HG03442 (cell line): ENCODE measurements around the gene ATG4B.
"Not testable (repeated sequence)": the region's sequence is repeated elsewhere in the genome, so short reads cannot be mapped to it uniquely, and the experiment has no call there.

ENCODE experiments used
- ATAC-seq: cut with Tn5 transposase; IDR thresholded peaks from one replicate; pipeline ENCODE4 v1.9.1; 2021; ENCODE audit warnings: mild to moderate bottlenecking, moderate library complexity; ENCODE audit not compliant: unreplicated experiment

Gene ATG4B

DNA sequence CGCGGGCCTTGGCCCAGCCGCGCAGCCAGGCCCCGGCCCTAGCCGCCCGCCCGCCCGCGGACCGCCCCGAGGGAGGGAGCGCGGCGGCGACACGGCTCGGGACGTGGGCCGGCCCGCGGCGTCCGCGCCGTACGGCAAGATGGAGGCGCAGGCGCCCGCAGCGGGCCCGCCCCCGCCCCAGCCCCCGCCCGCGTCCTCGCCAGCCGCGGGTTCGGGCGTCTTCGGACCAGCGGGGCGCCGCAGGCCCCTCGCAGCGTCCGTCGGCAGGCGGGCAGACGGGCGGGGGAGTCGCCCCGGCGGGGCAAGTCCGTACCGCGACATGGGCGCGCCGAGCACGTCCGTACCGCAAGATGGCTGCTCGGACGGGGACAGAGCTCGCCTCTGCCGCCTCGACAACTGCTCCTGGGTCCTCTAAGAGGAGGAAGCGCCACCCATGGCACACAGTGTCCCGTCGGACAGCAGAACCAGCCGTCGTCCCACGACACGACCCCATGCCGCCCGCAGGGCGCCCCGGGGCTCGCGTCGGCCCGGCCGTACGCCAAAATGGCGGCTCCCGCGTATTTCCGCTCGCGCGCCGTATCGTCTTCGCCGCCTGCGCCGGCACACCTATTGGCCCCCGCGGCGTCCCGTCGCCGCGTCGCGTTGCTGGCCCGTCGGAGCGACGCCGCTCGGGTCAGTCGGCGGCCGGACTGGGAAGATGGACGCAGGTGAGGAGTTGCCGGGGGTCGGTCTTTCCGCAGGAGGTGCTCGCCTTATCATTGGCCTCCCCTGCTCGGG, at the start of gene ATG4B, which contains the start of gene THAP4:
Gene ATG4B (plus strand): TSS at position 676 of the 777 bp plus-strand sequence. CDS start 22 bp downstream, at position 698.
Gene THAP4 (minus strand): TSS at position 141 of the 777 bp plus-strand sequence. CDS start 141 bp downstream, outside the sequence.
- peak; percentile 61 for ATAC-seq

DNA sequence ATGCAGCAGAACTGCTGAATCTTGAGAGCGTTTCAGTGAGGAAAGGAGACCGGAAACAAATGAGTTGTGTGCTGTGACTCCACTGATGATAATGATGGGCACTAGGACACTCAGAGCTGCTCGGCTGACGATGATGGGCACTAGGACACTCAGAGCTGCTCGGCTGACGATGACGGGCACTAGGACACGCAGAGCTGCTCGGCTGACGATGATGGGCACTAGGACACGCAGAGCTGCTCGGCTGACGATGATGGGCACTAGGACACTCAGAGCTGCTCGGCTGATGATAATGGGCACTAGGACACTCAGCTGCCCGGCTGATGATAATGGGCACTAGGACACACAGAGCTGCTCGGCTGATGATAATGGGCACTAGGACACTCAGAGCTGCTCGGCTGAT, 47.6 kb upstream of the ATG4B start:
- not testable (repeated sequence) for ATAC-seq

DNA sequence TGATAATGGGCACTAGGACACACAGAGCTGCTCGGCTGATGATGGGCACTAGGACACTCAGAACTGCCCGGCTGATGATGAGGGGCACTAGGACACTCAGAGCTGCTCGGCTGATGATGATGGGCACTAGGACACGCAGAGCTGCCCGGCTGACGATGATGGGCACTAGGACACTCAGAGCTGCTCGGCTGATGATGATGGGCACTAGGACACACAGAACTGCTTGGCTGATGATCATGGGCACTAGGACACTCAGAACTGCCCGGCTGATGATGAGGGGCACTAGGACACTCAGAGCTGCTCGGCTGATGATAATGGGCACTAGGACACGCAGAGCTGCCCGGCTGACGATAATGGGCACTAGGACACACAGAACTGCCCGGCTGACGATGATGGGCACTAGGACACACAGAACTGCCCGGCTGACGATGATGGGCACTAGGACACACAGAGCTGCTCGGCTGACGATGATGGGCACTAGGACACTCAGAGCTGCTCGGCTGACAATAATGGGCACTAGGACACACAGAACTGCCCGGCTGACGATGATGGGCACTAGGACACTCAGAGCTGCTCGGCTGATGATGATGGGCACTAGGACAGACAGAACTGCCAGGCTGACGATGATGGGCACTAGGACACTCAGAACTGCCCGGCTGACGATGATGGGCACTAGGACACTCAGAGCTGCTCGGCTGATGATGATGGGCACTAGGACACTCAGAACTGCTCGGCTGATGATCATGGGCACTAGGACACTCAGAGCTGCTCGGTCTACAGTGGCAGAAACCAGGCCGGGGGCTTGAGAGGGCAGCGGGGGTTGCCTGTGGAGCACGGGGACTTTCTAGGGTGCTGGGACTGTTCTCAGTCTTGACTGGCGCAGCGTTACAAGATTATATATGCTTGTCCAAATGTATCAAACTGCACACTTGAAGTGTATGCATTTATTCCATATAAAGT, 46.7 kb upstream of the ATG4B start:
- not testable (repeated sequence) for ATAC-seq

DNA sequence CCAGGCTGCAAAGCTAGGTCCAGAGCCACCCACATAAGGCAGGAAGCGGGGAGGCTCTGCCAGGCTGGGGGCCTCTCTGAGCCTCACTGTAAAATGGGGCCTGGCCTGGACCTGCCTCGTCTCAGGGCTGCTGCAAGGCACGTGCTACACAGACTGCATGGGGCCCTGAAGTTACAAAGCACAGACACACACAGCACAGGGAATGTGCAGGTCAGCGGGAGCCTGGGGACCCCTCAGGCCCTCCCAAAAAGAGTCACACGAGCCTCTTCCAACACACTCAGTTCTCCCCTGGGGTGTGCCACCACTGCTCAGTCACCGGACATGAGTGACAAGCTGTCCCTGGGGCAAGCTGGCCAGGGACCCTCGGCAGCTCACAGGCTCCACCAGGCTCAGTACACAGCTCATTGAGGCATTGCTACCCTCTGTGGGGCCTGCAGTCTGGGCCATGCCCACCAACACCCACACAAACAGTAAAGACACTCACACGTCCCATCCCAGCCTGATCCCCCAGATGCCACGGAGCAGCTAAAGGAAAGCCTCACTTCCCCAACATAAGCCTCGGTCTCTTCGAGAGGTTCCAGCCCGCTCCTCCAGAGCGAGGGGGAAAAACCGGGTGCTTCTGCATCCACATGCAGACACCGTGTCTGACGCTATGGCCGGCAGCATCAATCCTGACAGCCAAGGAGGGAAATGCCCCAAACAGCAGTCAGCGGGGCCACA, 45.2 kb upstream of the ATG4B start:
- no peak for ATAC-seq

DNA sequence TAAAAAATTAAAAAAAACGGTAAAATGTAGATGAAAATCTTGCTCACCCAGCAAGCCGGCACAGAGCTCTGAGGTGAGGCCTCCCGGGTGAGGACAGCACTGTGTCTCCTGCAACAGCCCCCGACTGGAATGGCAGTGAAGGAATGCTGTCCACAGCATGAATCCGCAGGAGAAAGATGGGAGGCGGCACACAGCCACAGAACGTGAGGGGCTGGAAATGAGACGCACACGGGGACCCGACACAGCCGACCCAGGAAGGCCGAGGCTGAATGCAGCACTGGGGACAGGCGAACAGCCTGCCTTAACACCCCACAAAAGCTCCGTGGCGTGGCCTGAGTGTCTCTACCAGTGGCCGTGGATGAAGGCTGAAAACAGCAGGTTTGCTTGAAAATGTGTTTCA, 44.2 kb upstream of the ATG4B start:
- no peak for ATAC-seq

DNA sequence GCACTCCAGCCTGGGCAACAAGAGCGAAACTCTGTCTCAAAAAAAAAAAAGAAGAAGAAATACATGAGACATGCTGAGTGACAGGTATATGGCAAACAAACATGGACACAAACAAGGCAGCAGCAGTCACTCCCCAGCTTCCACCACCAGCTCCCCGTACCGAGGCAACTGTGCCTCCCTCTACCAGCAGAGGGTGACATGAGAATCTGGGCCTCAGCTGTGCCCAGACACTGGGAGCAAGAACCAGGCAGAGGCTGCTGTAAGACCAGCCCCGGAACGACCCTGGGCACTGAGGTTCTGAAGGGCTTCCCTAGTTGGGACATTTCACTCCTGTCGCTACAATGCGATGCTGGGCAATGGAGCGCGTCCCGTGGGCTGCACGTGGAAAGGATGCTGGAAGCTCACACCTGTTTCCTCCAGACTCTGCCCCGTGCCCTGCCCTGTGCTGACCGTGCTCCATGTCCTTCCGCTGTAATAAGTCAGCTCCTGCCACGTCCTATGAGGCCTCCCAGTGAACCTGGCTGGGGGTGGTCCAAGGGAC, 41.8 kb upstream of the ATG4B start:
- no peak for ATAC-seq

DNA sequence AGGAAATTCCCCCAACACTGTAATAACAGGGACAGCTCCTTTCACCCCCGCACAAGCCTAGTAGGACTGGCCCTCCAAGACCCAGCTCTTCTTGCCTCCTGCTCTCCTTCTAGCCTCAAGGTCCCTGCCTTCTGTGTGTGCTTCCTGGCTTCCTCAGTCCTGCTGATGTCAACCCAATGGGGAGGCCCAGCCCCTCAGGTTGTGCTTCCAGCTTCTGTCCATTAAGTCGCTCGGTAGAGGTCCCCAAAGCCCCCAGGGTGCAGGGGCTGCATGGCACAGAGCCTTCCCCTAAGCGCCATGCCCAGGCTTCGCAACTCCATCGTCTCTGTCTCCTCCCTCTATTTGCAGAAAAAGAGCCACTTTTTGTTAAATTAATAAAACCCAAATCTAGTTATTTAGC, 39.9 kb upstream of the ATG4B start:
- ATAC-seq: no peak

DNA sequence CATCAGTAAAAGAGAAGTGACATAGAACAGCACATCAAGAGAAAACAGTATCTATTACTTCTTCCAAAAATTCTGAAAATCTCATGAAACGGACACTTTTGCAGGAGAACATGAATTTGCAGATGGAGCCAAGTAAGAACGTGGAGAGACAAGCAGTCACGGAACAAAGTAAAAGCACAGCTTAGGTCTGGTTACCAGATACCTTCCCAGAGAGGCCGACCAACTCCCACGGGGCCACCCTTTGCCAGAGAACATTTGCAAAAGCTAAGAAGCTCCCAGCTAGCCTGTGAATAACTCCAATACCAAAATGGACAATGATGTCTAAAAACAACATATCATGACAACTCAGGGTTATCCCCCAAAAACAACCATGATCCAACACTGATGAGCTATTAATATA, 39.4 kb upstream of the ATG4B start:
- ATAC-seq: no peak

DNA sequence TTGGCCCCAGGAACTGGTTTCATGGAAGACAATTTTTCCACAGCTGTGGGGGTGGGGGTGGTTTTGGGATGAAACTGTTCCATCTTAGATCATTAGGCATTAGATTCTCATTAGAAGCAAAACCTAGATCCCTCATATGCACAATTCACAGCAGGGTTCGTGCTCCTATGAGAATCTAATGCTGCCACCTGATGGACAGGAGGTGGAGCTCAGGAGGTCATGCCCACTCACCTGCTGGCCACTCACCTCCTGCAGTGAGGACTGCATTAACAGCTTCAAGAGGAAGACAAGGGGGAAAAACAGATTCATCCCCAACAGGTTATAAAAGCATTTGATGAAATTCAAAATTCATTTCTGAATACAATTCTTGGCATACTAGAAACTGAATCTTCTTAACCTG, 39.0 kb upstream of the ATG4B start:
- ATAC-seq: no peak

DNA sequence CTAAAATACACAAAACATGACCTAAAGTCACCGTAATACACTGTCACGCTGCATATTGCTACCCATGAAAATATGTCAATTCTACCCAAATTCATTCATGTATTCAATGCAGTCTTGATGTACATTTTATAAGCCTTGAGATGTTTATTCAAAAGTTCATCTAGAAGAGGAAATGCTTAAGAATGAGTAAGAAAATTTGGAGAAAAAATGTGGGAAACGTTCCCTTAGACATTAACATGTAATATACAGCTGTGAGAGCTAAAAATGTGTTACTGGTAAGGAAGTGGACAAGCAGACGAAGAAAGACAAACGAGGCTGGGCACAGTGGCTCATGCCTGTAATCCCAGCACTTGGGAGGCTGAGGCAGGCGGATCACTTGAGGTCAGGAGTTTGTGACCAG, 37.9 kb upstream of the ATG4B start:
- ATAC-seq: no peak

DNA sequence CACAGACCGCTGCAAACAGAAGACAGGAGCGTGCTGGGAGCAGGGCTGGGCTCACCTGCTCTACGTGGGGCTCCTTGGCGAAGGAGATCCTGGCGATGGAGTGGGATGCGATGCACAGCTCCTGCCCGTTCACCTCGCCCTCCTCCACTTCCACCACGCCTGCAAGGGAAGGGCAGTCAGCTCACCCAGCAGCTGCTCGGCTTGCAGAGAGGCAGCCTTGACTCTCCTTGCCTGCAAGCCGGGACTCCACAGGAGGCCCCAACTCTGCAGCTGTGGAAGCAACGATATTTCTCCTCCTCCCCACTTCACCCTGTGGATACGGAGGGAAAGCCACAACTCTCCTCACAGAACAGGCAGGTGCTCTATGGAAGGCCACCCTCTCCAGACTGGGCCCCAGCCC, 35.7 kb upstream of the ATG4B start:
- ATAC-seq: no peak

DNA sequence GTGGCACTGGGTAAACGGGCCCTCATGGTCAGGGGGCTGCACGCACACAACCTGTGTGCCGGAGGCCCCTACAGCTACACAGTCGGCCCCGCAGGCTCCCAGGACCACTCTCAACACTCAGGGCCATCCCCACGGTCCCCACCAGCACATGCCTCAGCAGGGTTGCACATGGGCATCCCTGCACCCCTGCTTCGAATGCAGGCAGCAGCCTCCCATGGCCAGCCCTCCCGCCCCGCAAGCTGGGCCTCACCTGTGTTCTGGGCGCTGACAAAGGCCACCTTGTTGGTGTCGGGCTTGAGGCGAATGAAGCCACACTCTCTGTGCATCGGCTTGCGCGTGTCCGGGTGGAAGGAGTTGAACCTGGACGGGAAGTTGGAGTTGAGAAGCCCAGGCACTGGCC, 34.8 kb upstream of the ATG4B start:
- no peak for ATAC-seq

DNA sequence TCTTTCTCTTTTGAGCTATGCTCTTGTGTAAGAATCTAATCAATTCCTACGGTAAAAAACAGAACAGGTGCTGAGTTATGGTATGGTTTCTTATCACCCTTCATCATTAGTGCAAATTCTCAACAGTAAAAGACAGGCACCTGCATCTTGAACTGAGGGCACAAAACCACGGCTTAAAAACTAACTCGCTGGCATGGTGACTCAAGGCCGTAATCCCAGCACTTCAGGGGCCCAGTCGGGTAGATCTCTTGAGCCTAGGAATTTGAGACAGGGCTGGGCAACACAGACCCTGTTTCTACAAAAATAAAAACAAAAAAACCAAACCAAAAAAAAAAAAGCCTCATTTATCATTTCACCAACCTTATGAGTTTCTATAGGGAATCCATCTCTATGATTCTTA, 33.8 kb upstream of the ATG4B start:
- ATAC-seq: no peak

DNA sequence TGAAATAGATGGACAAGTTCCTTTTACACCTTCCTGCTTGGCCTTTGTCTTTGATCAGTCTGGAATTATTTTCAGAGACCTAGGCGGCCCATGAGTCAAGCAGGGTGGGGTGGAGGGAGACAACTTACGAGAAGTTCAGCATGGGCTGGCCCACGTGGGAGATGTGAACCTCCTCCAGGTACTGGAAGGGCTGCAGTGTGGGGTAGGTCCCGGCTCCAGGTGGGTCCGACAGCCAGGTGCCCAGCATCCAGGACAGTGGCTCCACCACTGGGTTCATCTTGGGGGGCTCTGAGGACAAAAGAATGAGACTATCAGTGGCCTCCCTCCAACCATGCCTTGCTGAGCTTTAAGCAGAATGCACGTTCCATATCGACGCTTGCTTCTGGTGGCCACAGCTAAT, 31.3 kb upstream of the ATG4B start:
- no peak for ATAC-seq

DNA sequence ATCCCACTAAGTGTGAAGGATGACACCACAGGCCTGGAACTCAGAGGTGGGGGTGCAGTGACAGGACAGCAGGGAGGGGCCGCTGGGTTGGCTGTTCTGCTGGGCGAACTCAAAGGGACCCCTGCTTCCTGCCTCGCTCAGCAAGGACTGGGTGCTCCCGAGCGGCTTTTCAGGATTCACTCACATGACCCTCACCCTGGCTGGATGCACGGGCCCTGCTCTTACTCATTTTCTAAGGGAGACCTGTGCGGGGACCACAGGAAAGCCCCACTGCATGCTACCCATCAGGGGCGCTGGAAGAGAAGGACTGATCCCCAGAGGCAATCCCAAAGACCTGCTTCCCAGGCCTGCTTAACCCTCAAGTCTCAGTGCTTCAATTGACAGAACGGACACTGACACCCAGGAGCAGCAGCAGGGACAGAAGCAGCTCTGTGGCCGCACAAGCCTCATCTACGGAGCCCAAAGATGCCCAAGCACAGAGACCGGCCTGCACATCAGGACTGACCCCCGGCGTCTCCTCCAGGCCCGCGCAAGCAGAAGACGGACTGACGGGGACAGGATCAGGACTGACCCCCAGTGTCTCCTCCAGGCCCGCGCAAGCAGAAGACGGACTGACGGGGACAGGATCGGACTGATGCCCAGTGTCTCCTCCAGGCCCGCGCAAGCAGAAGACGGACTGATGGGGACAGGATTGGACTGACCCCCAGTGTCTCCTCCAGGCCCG, 30.2 kb upstream of the ATG4B start:
- ATAC-seq: no peak

DNA sequence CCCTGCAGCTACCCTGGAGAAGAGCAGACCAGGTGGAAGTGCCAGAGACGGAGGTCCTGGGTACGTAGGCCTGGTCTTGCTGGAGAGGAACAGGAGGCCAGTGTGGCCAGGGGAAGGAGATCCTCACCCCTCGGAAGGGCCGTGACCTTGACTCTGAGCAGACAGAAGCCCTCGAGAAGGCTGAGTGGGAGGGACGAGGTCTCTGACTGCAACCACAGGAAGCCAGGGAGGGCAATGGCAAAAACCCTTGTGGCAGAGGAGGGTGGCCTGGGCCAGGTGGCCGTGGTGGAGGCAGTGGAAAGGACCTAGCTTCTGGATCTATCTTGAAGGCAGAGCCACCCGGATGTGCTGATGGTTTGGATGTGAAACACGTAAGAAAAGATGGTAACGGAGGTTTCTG, 28.6 kb upstream of the ATG4B start:
- ATAC-seq: no peak

DNA sequence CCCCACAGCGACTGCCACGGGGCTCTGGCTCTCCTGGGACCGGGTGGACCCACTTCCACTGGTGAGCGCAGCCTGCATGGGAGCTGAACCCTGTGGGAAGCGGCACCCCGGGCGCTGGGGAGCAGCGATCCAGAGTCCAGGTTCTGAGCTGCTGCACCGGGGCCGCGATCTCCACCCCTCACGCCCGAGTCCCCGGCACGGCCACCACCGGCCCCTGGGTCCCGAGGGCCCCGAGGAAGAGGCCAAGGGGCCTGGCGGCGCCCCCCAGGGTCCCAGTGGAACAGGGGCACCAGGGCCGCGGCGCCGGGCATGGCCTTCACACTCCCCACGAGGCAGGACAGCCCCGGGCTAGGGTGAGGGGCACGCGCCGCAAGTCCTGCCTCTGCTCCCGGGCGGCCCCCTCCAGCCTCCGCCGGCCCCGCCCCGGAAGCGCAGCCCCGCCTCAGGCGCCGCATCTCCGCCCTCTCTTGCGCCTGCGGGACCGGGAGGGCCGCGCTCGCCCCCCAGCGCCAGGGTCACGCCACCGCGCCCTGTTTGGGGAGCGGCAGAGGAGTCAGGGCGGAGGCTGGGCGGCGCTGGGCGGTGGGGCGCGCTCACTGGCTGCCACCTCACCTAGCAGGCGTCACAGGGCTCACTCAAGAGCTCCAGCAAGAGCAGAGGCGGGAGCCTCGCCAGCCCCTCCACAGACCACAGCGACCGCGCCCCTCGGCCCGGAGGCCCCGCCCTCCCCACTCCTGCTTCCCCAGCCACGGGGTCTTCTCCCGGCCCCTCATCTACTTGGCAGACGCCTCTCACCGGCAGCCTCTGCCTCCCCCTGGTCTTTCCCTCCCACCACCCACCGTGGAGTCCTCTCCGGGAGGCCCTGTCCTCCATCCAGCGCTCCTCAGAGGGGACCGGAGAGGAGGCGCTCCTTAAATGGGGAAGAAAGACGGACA, 27.4 kb upstream of the ATG4B start:
- ATAC-seq: peak; percentile 92

DNA sequence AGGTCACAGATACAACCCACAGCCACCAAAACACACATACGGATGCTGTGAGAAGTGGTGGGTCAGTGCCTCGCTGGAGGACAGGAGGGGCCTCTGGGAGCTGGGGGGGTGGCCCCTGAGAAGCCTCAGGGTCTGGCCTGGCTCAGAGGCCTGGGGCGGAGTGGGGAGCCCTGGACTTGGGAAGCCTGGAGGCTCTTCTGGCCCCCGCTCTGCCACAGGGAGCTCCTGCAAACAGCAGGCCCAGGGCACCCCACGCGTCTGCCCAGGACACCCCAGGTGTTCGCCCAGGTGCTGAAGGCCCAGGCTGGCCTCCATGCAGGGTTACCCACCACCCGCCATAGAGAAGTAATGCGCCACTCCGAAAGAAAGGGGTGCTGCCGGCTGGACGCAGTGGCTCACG, 26.4 kb upstream of the ATG4B start:
- ATAC-seq: no peak
